GM23248 (cell line): ENCODE data around the gene NFATC3.

Experiments used
- EZH2 ChIP-seq: fragments of 200-600 bp; sonication (generic); IDR thresholded peaks from 2 replicates; pipeline ENCODE4 v1.6.1; 2018; ENCODE audit warnings: antibody characterized with exemption, mild to moderate bottlenecking; ENCODE audit not compliant: insufficient read depth, poor library complexity, severe bottlenecking
- EZH2phosphoT487 ChIP-seq: fragments of 200-600 bp; sonication (generic); IDR thresholded peaks from 2 replicates; pipeline ENCODE4 v1.6.1; 2018; ENCODE audit warnings: antibody characterized with exemption, moderate library complexity, mild to moderate bottlenecking, low read depth; ENCODE audit not compliant: insufficient read depth

- TF ChIP-seq EZH2 (no peak), EZH2phosphoT487 (no peak)
Observed at GRCh38 chr16:68111379-68111778, 26.2 kb downstream of the NFATC3 start.
